ENCODE data around the gene RUNX1.

The RUNX1 gene

GRCh38 chr21:35039595-35040289, 9.4 kb downstream of the RUNX1 start (continued):
- no peak for TF ChIP-seq PATZ1 (CRISPR knock-in tag; IDR thresholded peaks at IDR 0.05; ENCODE audit: borderline replicate concordance)
- TF ChIP-seq BACH2 (CRISPR knock-in tag; IDR thresholded peaks at IDR 0.05; ENCODE audit: borderline replicate concordance), result no peak
- no peak for TF ChIP-seq ZFP3 (CRISPR knock-in tag; IDR thresholded peaks at IDR 0.05)
- TF ChIP-seq TCF4 (CRISPR knock-in tag; IDR thresholded peaks at IDR 0.05; ENCODE audit: borderline replicate concordance), result no peak
- TF ChIP-seq PPARA (CRISPR knock-in tag; IDR thresholded peaks at IDR 0.05; ENCODE audit: borderline replicate concordance), result no peak

- no peak for TF ChIP-seq ESRRG (CRISPR knock-in tag; IDR thresholded peaks at IDR 0.05)
- TF ChIP-seq ZFP3 (CRISPR knock-in tag; IDR thresholded peaks at IDR 0.05), result no peak
- no peak for TF ChIP-seq PPARA (CRISPR knock-in tag; IDR thresholded peaks at IDR 0.05; ENCODE audit: borderline replicate concordance)
- TF ChIP-seq SNAI2 (CRISPR knock-in tag; IDR thresholded peaks at IDR 0.05), result no peak
- no peak for TF ChIP-seq ZC3H10 (CRISPR knock-in tag; IDR thresholded peaks at IDR 0.05)
- no peak for TF ChIP-seq CSRNP3 (CRISPR knock-in tag; IDR thresholded peaks at IDR 0.05)
- TF ChIP-seq ZNF8 (CRISPR knock-in tag; IDR thresholded peaks at IDR 0.05), result no peak
- no peak for TF ChIP-seq ZFP30 (CRISPR knock-in tag; IDR thresholded peaks at IDR 0.05)
- ATAC-seq, result no peak
Measured at GRCh38 chr21:35038772-35039319, 10.3 kb downstream of the RUNX1 start.

- ATAC-seq, result no peak
- no peak for TF ChIP-seq PATZ1 (CRISPR knock-in tag; IDR thresholded peaks at IDR 0.05; ENCODE audit: borderline replicate concordance)
- TF ChIP-seq ZNF70 (CRISPR knock-in tag; IDR thresholded peaks at IDR 0.05), result no peak
- TF ChIP-seq TOX (CRISPR knock-in tag; IDR thresholded peaks at IDR 0.05; ENCODE audit: borderline replicate concordance), result no peak
Measured at GRCh38 chr21:35037384-35037765, 11.7 kb downstream of the RUNX1 start.

- TF ChIP-seq OSR1 (CRISPR knock-in tag; IDR thresholded peaks at IDR 0.05) (no peak), ESRRG (CRISPR knock-in tag; IDR thresholded peaks at IDR 0.05) (no peak), RARB (CRISPR knock-in tag; IDR thresholded peaks at IDR 0.05) (no peak), ZNF8 (CRISPR knock-in tag; IDR thresholded peaks at IDR 0.05) (no peak), PPARA (CRISPR knock-in tag; IDR thresholded peaks at IDR 0.05; ENCODE audit: borderline replicate concordance) (no peak), ARNTL (CRISPR knock-in tag; IDR thresholded peaks at IDR 0.05; ENCODE audit: borderline replicate concordance, low read depth) (no peak), ISL1 (CRISPR knock-in tag; IDR thresholded peaks at IDR 0.05) (no peak), SNAI2 (CRISPR knock-in tag; IDR thresholded peaks at IDR 0.05) (no peak), CSRNP3 (CRISPR knock-in tag; IDR thresholded peaks at IDR 0.05) (no peak), TCF4 (CRISPR knock-in tag; IDR thresholded peaks at IDR 0.05; ENCODE audit: borderline replicate concordance) (no peak), ZFP3 (CRISPR knock-in tag; IDR thresholded peaks at IDR 0.05) (no peak), POU6F1 (CRISPR knock-in tag; IDR thresholded peaks at IDR 0.05; ENCODE audit: borderline replicate concordance, low read depth) (no peak), ZNF565 (CRISPR knock-in tag; conservative IDR thresholded peaks at IDR 0.05; ENCODE audit: low read depth) (no peak), CSDC2 (CRISPR knock-in tag; IDR thresholded peaks at IDR 0.05) (no peak), ZC3H10 (CRISPR knock-in tag; IDR thresholded peaks at IDR 0.05) (no peak), CREB5 (CRISPR knock-in tag; IDR thresholded peaks at IDR 0.05; ENCODE audit: low read depth) (no peak)
- ATAC-seq, result no peak
Measured at GRCh38 chr21:35036465-35037383, 12.4 kb downstream of the RUNX1 start.

All from SK-N-SH treated with all-trans-retinoic acid at 6 μM for 48 hours (cell line).